GM21619 (cell line): ENCODE data around the gene CCDC88A.
"Not testable (repeated sequence)": the region's sequence is repeated elsewhere in the genome, so short reads cannot be mapped to it uniquely, and the experiment has no call there.

Experiments
- ATAC-seq: cut with Tn5 transposase; IDR thresholded peaks from one replicate; pipeline ENCODE4 v1.9.1; 2021; ENCODE audit not compliant: unreplicated experiment

CCDC88A gene

GRCh38 chr2:55327470-55328230 is 92.0 kb downstream of the CCDC88A start:
- ATAC-seq: no peak

- no peak for ATAC-seq
Observed at GRCh38 chr2:55314985-55315384, 104.7 kb downstream of the CCDC88A start.

- peak; percentile 97 for ATAC-seq
Observed at GRCh38 chr2:55311444-55311870, 108.2 kb downstream of the CCDC88A start.

GRCh38 chr2:55309446-55309845 is 110.2 kb downstream of the CCDC88A start:
- ATAC-seq: no peak

GRCh38 chr2:55302241-55302640 is 117.4 kb downstream of the CCDC88A start:
- peak; percentile 90 for ATAC-seq

GRCh38 chr2:55301277-55301676 is 118.4 kb downstream of the CCDC88A start:
- ATAC-seq: no peak

- ATAC-seq: peak; percentile 55
Observed at GRCh38 chr2:55296393-55296792, 123.3 kb downstream of the CCDC88A start.

- ATAC-seq: no peak
Observed at GRCh38 chr2:55283083-55283482, 136.6 kb downstream of the CCDC88A start.

GRCh38 chr2:55282110-55282917 is 137.3 kb downstream of the CCDC88A start:
- peak; percentile 98 for ATAC-seq

- not testable (repeated sequence) for ATAC-seq
Observed at GRCh38 chr2:55280851-55281546, 138.7 kb downstream of the CCDC88A start.

GRCh38 chr2:55279859-55280424 is 139.7 kb downstream of the CCDC88A start:
- ATAC-seq: not testable (repeated sequence)

- ATAC-seq: not testable (repeated sequence)
Observed at GRCh38 chr2:55279214-55279835, 140.3 kb downstream of the CCDC88A start.

- ATAC-seq: no peak
Observed at GRCh38 chr2:55277310-55277709, 142.3 kb downstream of the CCDC88A start.

GRCh38 chr2:55274346-55274745 is 145.3 kb downstream of the CCDC88A start:
- not testable (repeated sequence) for ATAC-seq

- no peak for ATAC-seq
Observed at GRCh38 chr2:55269645-55269990, 150.0 kb downstream of the CCDC88A start.

GRCh38 chr2:55268907-55269644 is 150.6 kb downstream of the CCDC88A start, which contains the start of gene MTIF2:
Gene MTIF2, minus strand, starts transcription at chr2:55269231. Its CDS starts 5,373 bp downstream, at chr2:55263858.
- ATAC-seq: peak; percentile 96

- no peak for ATAC-seq
Observed at GRCh38 chr2:55268288-55268906, 151.3 kb downstream of the CCDC88A start.

- ATAC-seq: not testable (repeated sequence)
Observed at GRCh38 chr2:55259586-55259985, 160.1 kb downstream of the CCDC88A start.

- ATAC-seq: no peak
Observed at GRCh38 chr2:55252832-55253231, 166.8 kb downstream of the CCDC88A start.
